ENCODE data around the gene PTPRK. TPM values are rescaled to one million over a fixed set of nuclear protein-coding genes. Genes with fewer than 3 reads are reported as not detected.

The PTPRK gene
- total and polyA plus RNA-seq, 2 of the 13 experiments (the other 11 are each of a cell fraction or from before 2014, with no cell fraction given) = 43.6 to 98.3 TPM

- TF ChIP-seq TIGD3 (CRISPR knock-in tag; IDR thresholded peaks at IDR 0.05; ENCODE audit: borderline replicate concordance) (0 out of 2 replicates have a peak, but pooled peaks have one; percentile 88), ZNF510 (CRISPR knock-in tag; IDR thresholded peaks at IDR 0.05; ENCODE audit: low read depth) (no peak), FOXA1 (IDR thresholded peaks at IDR 0.05) (no peak), FOXA1 (CRISPR knock-in tag; IDR thresholded peaks at IDR 0.05) (peak; percentile 6; the same call in 1 of the 2 replicates), ZNF484 (CRISPR knock-in tag; IDR thresholded peaks at IDR 0.05; ENCODE audit: borderline replicate concordance, low read depth) (no peak), ZNF350 (CRISPR knock-in tag; IDR thresholded peaks at IDR 0.05; ENCODE audit: borderline replicate concordance, low read depth) (no peak; the same call in 1 of the 2 replicates), ZNF101 (CRISPR knock-in tag; IDR thresholded peaks at IDR 0.05; ENCODE audit: borderline replicate concordance, low read depth) (peak; percentile 53; the same call in 1 of the 2 replicates), ZNF749 (CRISPR knock-in tag; IDR thresholded peaks at IDR 0.05; ENCODE audit: borderline replicate concordance) (no peak), ZBTB46 (CRISPR knock-in tag; IDR thresholded peaks at IDR 0.05; ENCODE audit: borderline replicate concordance) (no peak), CERS6 (CRISPR knock-in tag; IDR thresholded peaks at IDR 0.05) (0 out of 2 replicates have a peak, but pooled peaks have one; percentile 25), DMTF1 (CRISPR knock-in tag; IDR thresholded peaks at IDR 0.05) (no peak), HINFP (CRISPR knock-in tag; IDR thresholded peaks at IDR 0.05; ENCODE audit: low read depth) (no peak), RNF2 (conservative IDR thresholded peaks at IDR 0.05; ENCODE audit: low read depth) (no peak), HNRNPL (IDR thresholded peaks at IDR 0.05; ENCODE audit: low read depth, low read length) (no peak), ZBTB7B (CRISPR knock-in tag; IDR thresholded peaks at IDR 0.05) (peak; percentile 67; the same call in 1 of the 2 replicates), ZNF703 (CRISPR knock-in tag; IDR thresholded peaks at IDR 0.05; ENCODE audit: borderline replicate concordance) (no peak; the same call in 1 of the 2 replicates), HNF4G (IDR thresholded peaks at IDR 0.05; ENCODE audit: borderline replicate concordance, low read depth, low read length) (peak; percentile 39; the same call in 1 of the 2 replicates), HNF4G (CRISPR knock-in tag; IDR thresholded peaks at IDR 0.05; ENCODE audit: borderline replicate concordance, low read depth) (no peak), KLF15 (CRISPR knock-in tag; IDR thresholded peaks at IDR 0.05; ENCODE audit: borderline replicate concordance) (0 out of 2 replicates have a peak, but pooled peaks have one; percentile 66), BCL6 (CRISPR knock-in tag; IDR thresholded peaks at IDR 0.05) (no peak; the same call in 1 of the 2 replicates)
Observed at GRCh38 chr6:128519132-128519930, 1.1 kb downstream of the PTPRK start (continued).

Data from HepG2 (cell line).